ENCODE data around the gene RUFY3. TPM values are rescaled to one million over a fixed set of nuclear protein-coding genes. Genes with fewer than 3 reads are reported as not detected.

Gene RUFY3
- total RNA-seq, 1 experiment from 2014 or later, result 32.9 TPM

- ChIA-PET RAD21 (ENCODE audit: low non-redundant PET in 1 of 2, low total read pairs in 2 of 2, uncharacterized antibody in 2 of 2, unreplicated experiment in 2 of 2) (no interaction called here), POLR2A (no interaction called here), CTCF (no interaction called here)
- H3K27me3 ChIP-seq (ENCODE audit: insufficient read depth, low read length), result no peaks in the 10 kb centered on the region
- H3K9me3 ChIP-seq (ENCODE audit: control insufficient read depth in 1 of 2, insufficient read depth in 1 of 2, low read depth in 1 of 2, low read length in 2 of 2), result no peaks in the 10 kb centered on the region
- TF ChIP-seq FOSL1 (IDR thresholded peaks at IDR 0.05; ENCODE audit: low read depth) (no peak), EZH2 (IDR thresholded peaks at IDR 0.05) (no peak), POLR2A (IDR thresholded peaks at IDR 0.05; ENCODE audit: borderline replicate concordance, extremely low read depth, insufficient read depth, insufficient read length) (no peak)
- H2AFZ ChIP-seq (ENCODE audit: low read depth, low read length, poor library complexity, severe bottlenecking), result no peak overlapping the region
- ATAC-seq (no peak), DNase-seq (ENCODE audit: low read depth, low spot score) (no peak)
- no peaks in the 10 kb centered on the region for H3K9me2 ChIP-seq (ENCODE audit: insufficient read depth)
- H3K9ac ChIP-seq (ENCODE audit: low read length), result no peak overlapping the region
- H4K20me1 ChIP-seq (ENCODE audit: insufficient read depth), result no peaks in the 10 kb centered on the region
- intact Hi-C loops (cut with micrococcal nuclease), result no loop called here
- H3K36me3 ChIP-seq (ENCODE audit: control insufficient read depth in 1 of 2, insufficient read depth in 2 of 2, low read length in 2 of 2), result peaks cover 2 to 10% of the 10 kb centered on the region in 2 experiments; a peak in 1 of 4 replicates
- no peak overlapping the region for H3K4me2 ChIP-seq (ENCODE audit: low read length)
- no peak overlapping the region for H3K4me3 ChIP-seq (replicated peaks in 1 of 2; ENCODE audit: low read depth in 1 of 2, low read length in 2 of 2)
- no peaks in the 10 kb centered on the region for H3K4me1 ChIP-seq (ENCODE audit: control insufficient read depth in 1 of 2, insufficient read depth in 2 of 2, low read length in 2 of 2)
- BruUV-seq (replicated peaks), result no TSS peak
- no peaks in the 10 kb centered on the region for H3K79me2 ChIP-seq (ENCODE audit: insufficient read depth, low read length)
- no peak overlapping the region for H3K27ac ChIP-seq (ENCODE audit: low read depth, low read length)
These were observed 71.9 kb downstream of the RUFY3 start for GRCh38 chr4:70793626-70794025.

- intact Hi-C loops (cut with micrococcal nuclease), result no loop called here
These were observed 79.6 kb downstream of the RUFY3 start for GRCh38 chr4:70801265-70801809.

More at GRCh38 chr4:70801265-70801809, 79.6 kb downstream of the RUFY3 start:
- DNase-seq (ENCODE audit: low read depth, low spot score) (no peak), ATAC-seq (no peak)
- Histone ChIP-seq H3K79me2 (ENCODE audit: insufficient read depth, low read length) (no peaks in the 10 kb centered on the region), H3K9ac (ENCODE audit: low read length) (no peak overlapping the region), H3K4me3 (replicated peaks in 1 of 2; ENCODE audit: low read depth in 1 of 2, low read length in 2 of 2) (no peak overlapping the region), H3K27ac (ENCODE audit: low read depth, low read length) (no peak overlapping the region), H3K9me3 (ENCODE audit: control insufficient read depth in 1 of 2, insufficient read depth in 1 of 2, low read depth in 1 of 2, low read length in 2 of 2) (no peaks in the 10 kb centered on the region), H3K9me2 (ENCODE audit: insufficient read depth) (no peaks in the 10 kb centered on the region), H2AFZ (ENCODE audit: low read depth, low read length, poor library complexity, severe bottlenecking) (no peak overlapping the region), H3K36me3 (ENCODE audit: control insufficient read depth in 1 of 2, insufficient read depth in 2 of 2, low read length in 2 of 2) (peaks cover 0 to 8% of the 10 kb centered on the region in 2 experiments; a peak in 1 of 4 replicates), H3K27me3 (ENCODE audit: insufficient read depth, low read length) (no peaks in the 10 kb centered on the region), H3K4me1 (ENCODE audit: control insufficient read depth in 1 of 2, insufficient read depth in 2 of 2, low read length in 2 of 2) (no peaks in the 10 kb centered on the region), H4K20me1 (ENCODE audit: insufficient read depth) (no peaks in the 10 kb centered on the region), H3K4me2 (ENCODE audit: low read length) (no peak overlapping the region)
- POLR2A ChIA-PET, result interaction anchor here (0.6 kb wide), 1 partner anchor 27 kb away, joined by 3 read pairs; no protein-coding TSS in a partner anchor
- TF ChIP-seq SRF (IDR thresholded peaks at IDR 0.05; ENCODE audit: low read depth), result no peak
- TF ChIP-seq RAD21 (IDR thresholded peaks at IDR 0.05; ENCODE audit: low read depth), result no peak
- TF ChIP-seq ZFX (IDR thresholded peaks at IDR 0.05), result no peak
- TF ChIP-seq SP1 (IDR thresholded peaks at IDR 0.05; ENCODE audit: low read depth), result no peak
- no peak for TF ChIP-seq JUND (IDR thresholded peaks at IDR 0.05)
- CTCF ChIA-PET, result no interaction called here
- no TSS peak for BruUV-seq (replicated peaks)
- RAD21 ChIA-PET (ENCODE audit: low non-redundant PET in 1 of 2, low total read pairs in 2 of 2, uncharacterized antibody in 2 of 2, unreplicated experiment in 2 of 2), result no interaction called here

Measured in HCT116 (cell line).